Pons (tissue), 1 donor: Measurements from ENCODE around the gene NELL1.
"Not testable (repeated sequence)": the region's sequence is repeated elsewhere in the genome, so short reads cannot be mapped to it uniquely, and the experiment has no call there.

ENCODE experiments used
- DNase-seq: peaks from one replicate; pipeline ENCODE4 v3.0.0-alpha.2; 2016; ENCODE audit warnings: low spot score

Gene NELL1

GRCh38 chr11:21110415-21110814 is 441.0 kb downstream of the NELL1 start:
- DNase-seq, result no peak

GRCh38 chr11:21113876-21114275 is 444.5 kb downstream of the NELL1 start:
- DNase-seq, result no peak

- DNase-seq, result no peak
Measured at GRCh38 chr11:21116009-21116408, 446.6 kb downstream of the NELL1 start.

GRCh38 chr11:21119411-21119810 is 450.0 kb downstream of the NELL1 start:
- no peak for DNase-seq

GRCh38 chr11:21121991-21122390 is 452.6 kb downstream of the NELL1 start:
- no peak for DNase-seq

GRCh38 chr11:21122523-21122922 is 453.1 kb downstream of the NELL1 start:
- DNase-seq, result no peak

- no peak for DNase-seq
Measured at GRCh38 chr11:21132146-21132720, 462.8 kb downstream of the NELL1 start.

GRCh38 chr11:21133244-21133643 is 463.9 kb downstream of the NELL1 start:
- DNase-seq, result no peak

- DNase-seq, result no peak
Measured at GRCh38 chr11:21133722-21134121, 464.3 kb downstream of the NELL1 start.

GRCh38 chr11:21137803-21138202 is 468.4 kb downstream of the NELL1 start:
- no peak for DNase-seq

- DNase-seq, result not testable (repeated sequence)
Measured at GRCh38 chr11:21141557-21141956, 472.2 kb downstream of the NELL1 start.

GRCh38 chr11:21142007-21142406 is 472.6 kb downstream of the NELL1 start:
- no peak for DNase-seq

GRCh38 chr11:21144531-21144930 is 475.1 kb downstream of the NELL1 start:
- no peak for DNase-seq

GRCh38 chr11:21148376-21148775 is 479.0 kb downstream of the NELL1 start:
- DNase-seq, result no peak

- no peak for DNase-seq
Measured at GRCh38 chr11:21160140-21160539, 490.8 kb downstream of the NELL1 start.

GRCh38 chr11:21169639-21170038 is 500.3 kb downstream of the NELL1 start:
- no peak for DNase-seq

- no peak for DNase-seq
Measured at GRCh38 chr11:21173476-21173875, 504.1 kb downstream of the NELL1 start.

- DNase-seq, result no peak
Measured at GRCh38 chr11:21174781-21175180, 505.4 kb downstream of the NELL1 start.

GRCh38 chr11:21177379-21177778 is 508.0 kb downstream of the NELL1 start:
- no peak for DNase-seq

- DNase-seq, result no peak
Measured at GRCh38 chr11:21179770-21180169, 510.4 kb downstream of the NELL1 start.

- no peak for DNase-seq
Measured at GRCh38 chr11:21180182-21180581, 510.8 kb downstream of the NELL1 start.

- DNase-seq, result no peak
Measured at GRCh38 chr11:21185959-21186358, 516.6 kb downstream of the NELL1 start.

- DNase-seq, result no peak
Measured at GRCh38 chr11:21190181-21190580, 520.8 kb downstream of the NELL1 start.

- no peak for DNase-seq
Measured at GRCh38 chr11:21195995-21196394, 526.6 kb downstream of the NELL1 start.

GRCh38 chr11:21198498-21198897 is 529.1 kb downstream of the NELL1 start:
- DNase-seq, result no peak
